ENCODE data around the gene CENPM. TPM values are rescaled to one million over a fixed set of nuclear protein-coding genes. Genes with fewer than 3 reads are reported as not detected.

Gene CENPM
- total RNA-seq, 1 donor from 2014 or later = 6.9 TPM

GRCh38 chr22:41912338-41913039 lies 34.5 kb downstream of the CENPM start:
- Mint-ChIP-seq H3K27ac (ENCODE audit: unreplicated experiment) (no peak overlapping the region), H3K4me1 (ENCODE audit: unreplicated experiment) (peaks cover 18% of the 10 kb centered on the region), H3K27me3 (ENCODE audit: unreplicated experiment) (peaks cover 42% of the 10 kb centered on the region), H3K9me3 (ENCODE audit: unreplicated experiment) (no peaks in the 10 kb centered on the region), H3K4me3 (ENCODE audit: unreplicated experiment) (no peak overlapping the region), H3K36me3 (ENCODE audit: unreplicated experiment) (peaks cover 3% of the 10 kb centered on the region)
- DNase-seq (ENCODE audit: extremely low spot score, unreplicated experiment) = no peak
- no peak for TF ChIP-seq CTCF (IDR thresholded peaks at IDR 0.05)

GRCh38 chr22:41911001-41911611 lies 35.8 kb downstream of the CENPM start:
- peak overlapping the region; percentile 29 for H3K4me3 Mint-ChIP-seq (ENCODE audit: unreplicated experiment)
- TF ChIP-seq CTCF (IDR thresholded peaks at IDR 0.05) = no peak
- H3K36me3 Mint-ChIP-seq (ENCODE audit: unreplicated experiment) = peaks cover 3% of the 10 kb centered on the region
- H3K27ac Mint-ChIP-seq (ENCODE audit: unreplicated experiment) = no peak overlapping the region
- peaks cover 17% of the 10 kb centered on the region for H3K4me1 Mint-ChIP-seq (ENCODE audit: unreplicated experiment)
- peaks cover 32% of the 10 kb centered on the region for H3K27me3 Mint-ChIP-seq (ENCODE audit: unreplicated experiment)
- DNase-seq (ENCODE audit: extremely low spot score, unreplicated experiment) = no peak
- no peaks in the 10 kb centered on the region for H3K9me3 Mint-ChIP-seq (ENCODE audit: unreplicated experiment)

GRCh38 chr22:41910050-41911000 lies 36.6 kb downstream of the CENPM start:
- H3K9me3 Mint-ChIP-seq (ENCODE audit: unreplicated experiment) = no peaks in the 10 kb centered on the region
- H3K27me3 Mint-ChIP-seq (ENCODE audit: unreplicated experiment) = peaks cover 24% of the 10 kb centered on the region
- DNase-seq (ENCODE audit: extremely low spot score, unreplicated experiment) = no peak
- H3K27ac Mint-ChIP-seq (ENCODE audit: unreplicated experiment) = no peak overlapping the region
- H3K36me3 Mint-ChIP-seq (ENCODE audit: unreplicated experiment) = peaks cover 9% of the 10 kb centered on the region
- H3K4me1 Mint-ChIP-seq (ENCODE audit: unreplicated experiment) = peaks cover 13% of the 10 kb centered on the region
- H3K4me3 Mint-ChIP-seq (ENCODE audit: unreplicated experiment) = peak overlapping the region; percentile 55
- no peak for TF ChIP-seq CTCF (IDR thresholded peaks at IDR 0.05)

GRCh38 chr22:41909310-41910049 lies 37.5 kb downstream of the CENPM start:
- TF ChIP-seq CTCF (IDR thresholded peaks at IDR 0.05) = no peak
- peaks cover 13% of the 10 kb centered on the region for H3K4me1 Mint-ChIP-seq (ENCODE audit: unreplicated experiment)
- DNase-seq (ENCODE audit: extremely low spot score, unreplicated experiment) = no peak
- no peaks in the 10 kb centered on the region for H3K9me3 Mint-ChIP-seq (ENCODE audit: unreplicated experiment)
- peak overlapping the region; percentile 32 for H3K4me3 Mint-ChIP-seq (ENCODE audit: unreplicated experiment)
- H3K27me3 Mint-ChIP-seq (ENCODE audit: unreplicated experiment) = peaks cover 23% of the 10 kb centered on the region
- H3K36me3 Mint-ChIP-seq (ENCODE audit: unreplicated experiment) = peaks cover 10% of the 10 kb centered on the region
- no peak overlapping the region for H3K27ac Mint-ChIP-seq (ENCODE audit: unreplicated experiment)

Data from osteocyte (in vitro differentiated cells).